SK-N-SH (cell line): Measurements from ENCODE around the gene LRP5.

Experiments
- POLR2AphosphoS5 ChIP-seq: IDR thresholded peaks from 2 replicates; pipeline ENCODE4 v1.6.1; 2012; ENCODE audit warnings: low read depth, low read length
- TAF1 ChIP-seq: IDR thresholded peaks from 2 replicates; pipeline ENCODE4 v1.6.1; 2012; ENCODE audit warnings: low read depth, mild to moderate bottlenecking, low read length, moderate library complexity, borderline replicate concordance
- YY1 ChIP-seq: IDR thresholded peaks from 2 replicates; pipeline ENCODE4 v1.4.0; 2012; ENCODE audit warnings: low read depth, mild to moderate bottlenecking
- TF ChIP-seq, protein P1 (sequence below): fragments of 200-600 bp; sonication (generic); IDR thresholded peaks from 2 replicates; pipeline ENCODE4 v1.6.1; 2017; ENCODE audit warnings: antibody characterized with exemption, mild to moderate bottlenecking, moderate library complexity
- TF ChIP-seq, protein P2 (sequence below): fragments of 150-350 bp; IDR thresholded peaks from 2 replicates; pipeline ENCODE4 v1.6.1; 2017; ENCODE audit warnings: antibody characterized with exemption, low read length, low read depth, borderline replicate concordance

DNA sequence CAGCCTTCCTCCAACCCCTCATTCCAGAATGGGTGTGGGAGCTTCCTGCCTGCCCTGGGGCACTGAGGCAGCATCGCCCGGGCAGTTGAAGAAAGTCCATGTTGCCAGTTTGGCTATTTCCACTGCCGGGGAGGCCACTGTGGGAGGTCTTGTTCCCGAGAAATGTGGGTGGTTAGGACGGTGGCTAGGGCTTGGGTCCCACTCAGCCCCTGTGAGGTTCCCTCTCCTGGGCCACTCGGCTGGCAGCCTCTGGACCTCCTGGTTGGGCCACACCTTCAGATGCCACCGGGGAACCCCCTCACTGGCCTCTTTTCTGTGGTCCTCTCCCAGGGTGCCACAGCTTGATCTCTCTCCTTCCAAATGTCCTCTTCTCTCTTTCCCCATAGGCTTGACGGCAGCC lies 143.1 kb downstream of the LRP5 start:
- TF ChIP-seq, protein P1, sequence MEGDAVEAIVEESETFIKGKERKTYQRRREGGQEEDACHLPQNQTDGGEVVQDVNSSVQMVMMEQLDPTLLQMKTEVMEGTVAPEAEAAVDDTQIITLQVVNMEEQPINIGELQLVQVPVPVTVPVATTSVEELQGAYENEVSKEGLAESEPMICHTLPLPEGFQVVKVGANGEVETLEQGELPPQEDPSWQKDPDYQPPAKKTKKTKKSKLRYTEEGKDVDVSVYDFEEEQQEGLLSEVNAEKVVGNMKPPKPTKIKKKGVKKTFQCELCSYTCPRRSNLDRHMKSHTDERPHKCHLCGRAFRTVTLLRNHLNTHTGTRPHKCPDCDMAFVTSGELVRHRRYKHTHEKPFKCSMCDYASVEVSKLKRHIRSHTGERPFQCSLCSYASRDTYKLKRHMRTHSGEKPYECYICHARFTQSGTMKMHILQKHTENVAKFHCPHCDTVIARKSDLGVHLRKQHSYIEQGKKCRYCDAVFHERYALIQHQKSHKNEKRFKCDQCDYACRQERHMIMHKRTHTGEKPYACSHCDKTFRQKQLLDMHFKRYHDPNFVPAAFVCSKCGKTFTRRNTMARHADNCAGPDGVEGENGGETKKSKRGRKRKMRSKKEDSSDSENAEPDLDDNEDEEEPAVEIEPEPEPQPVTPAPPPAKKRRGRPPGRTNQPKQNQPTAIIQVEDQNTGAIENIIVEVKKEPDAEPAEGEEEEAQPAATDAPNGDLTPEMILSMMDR, result no peak
- no peak for TF ChIP-seq YY1
- TF ChIP-seq POLR2AphosphoS5, result no peak
- no peak for TF ChIP-seq TAF1
- TF ChIP-seq, protein P2, sequence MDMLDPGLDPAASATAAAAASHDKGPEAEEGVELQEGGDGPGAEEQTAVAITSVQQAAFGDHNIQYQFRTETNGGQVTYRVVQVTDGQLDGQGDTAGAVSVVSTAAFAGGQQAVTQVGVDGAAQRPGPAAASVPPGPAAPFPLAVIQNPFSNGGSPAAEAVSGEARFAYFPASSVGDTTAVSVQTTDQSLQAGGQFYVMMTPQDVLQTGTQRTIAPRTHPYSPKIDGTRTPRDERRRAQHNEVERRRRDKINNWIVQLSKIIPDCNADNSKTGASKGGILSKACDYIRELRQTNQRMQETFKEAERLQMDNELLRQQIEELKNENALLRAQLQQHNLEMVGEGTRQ, result no peak
